GOT3 (cell line): ENCODE measurements around the gene DZIP3.
"Not testable (repeated sequence)": the region's sequence is repeated elsewhere in the genome, so short reads cannot be mapped to it uniquely, and the experiment has no call there.

ENCODE experiments used
- DNase-seq: peaks from one replicate; lab custom pipeline; 2025; ENCODE audit warnings: mixed read lengths; lab: John Stamatoyannopoulos, UW

Gene DZIP3

GRCh38 chr3:108602249-108602934 is 12.9 kb downstream of the DZIP3 start:
- no peak for DNase-seq

GRCh38 chr3:108602935-108603294 is 13.4 kb downstream of the DZIP3 start:
- DNase-seq: no peak

GRCh38 chr3:108603691-108604090 is 14.2 kb downstream of the DZIP3 start:
- no peak for DNase-seq

GRCh38 chr3:108605028-108605427 is 15.5 kb downstream of the DZIP3 start:
- no peak for DNase-seq

GRCh38 chr3:108605491-108605890 is 16.0 kb downstream of the DZIP3 start:
- no peak for DNase-seq

- no peak for DNase-seq
Measured at GRCh38 chr3:108608750-108609149, 19.2 kb downstream of the DZIP3 start.

GRCh38 chr3:108610651-108611050 is 21.1 kb downstream of the DZIP3 start:
- DNase-seq: no peak

- DNase-seq: not testable (repeated sequence)
Measured at GRCh38 chr3:108616090-108616489, 26.6 kb downstream of the DZIP3 start.

- no peak for DNase-seq
Measured at GRCh38 chr3:108620250-108620649, 30.7 kb downstream of the DZIP3 start.

- DNase-seq: no peak
Measured at GRCh38 chr3:108623504-108623903, 34.0 kb downstream of the DZIP3 start.

GRCh38 chr3:108629974-108630373 is 40.5 kb downstream of the DZIP3 start:
- DNase-seq: no peak

- no peak for DNase-seq
Measured at GRCh38 chr3:108642526-108642925, 53.0 kb downstream of the DZIP3 start.

- DNase-seq: no peak
Measured at GRCh38 chr3:108645364-108645763, 55.8 kb downstream of the DZIP3 start.

- not testable (repeated sequence) for DNase-seq
Measured at GRCh38 chr3:108655664-108656063, 66.1 kb downstream of the DZIP3 start.

GRCh38 chr3:108661699-108662098 is 72.2 kb downstream of the DZIP3 start:
- DNase-seq: no peak

- DNase-seq: no peak
Measured at GRCh38 chr3:108662142-108662738, 72.7 kb downstream of the DZIP3 start.

GRCh38 chr3:108664266-108664665 is 74.7 kb downstream of the DZIP3 start:
- no peak for DNase-seq

GRCh38 chr3:108667312-108667711 is 77.8 kb downstream of the DZIP3 start:
- DNase-seq: no peak

- DNase-seq: no peak
Measured at GRCh38 chr3:108669208-108669607, 79.7 kb downstream of the DZIP3 start.

GRCh38 chr3:108672701-108673100 is 83.2 kb downstream of the DZIP3 start:
- no peak for DNase-seq

- no peak for DNase-seq
Measured at GRCh38 chr3:108673988-108674661, 84.6 kb downstream of the DZIP3 start.

- no peak for DNase-seq
Measured at GRCh38 chr3:108677811-108678210, 88.3 kb downstream of the DZIP3 start.

GRCh38 chr3:108692286-108692685 is 102.8 kb downstream of the DZIP3 start:
- not testable (repeated sequence) for DNase-seq
